Measurements from ENCODE around the gene KRTAP10-12.
A peak's percentile ranks its signal among the peaks of the same experiment; 100 is the strongest.

The KRTAP10-12 gene

DNA sequence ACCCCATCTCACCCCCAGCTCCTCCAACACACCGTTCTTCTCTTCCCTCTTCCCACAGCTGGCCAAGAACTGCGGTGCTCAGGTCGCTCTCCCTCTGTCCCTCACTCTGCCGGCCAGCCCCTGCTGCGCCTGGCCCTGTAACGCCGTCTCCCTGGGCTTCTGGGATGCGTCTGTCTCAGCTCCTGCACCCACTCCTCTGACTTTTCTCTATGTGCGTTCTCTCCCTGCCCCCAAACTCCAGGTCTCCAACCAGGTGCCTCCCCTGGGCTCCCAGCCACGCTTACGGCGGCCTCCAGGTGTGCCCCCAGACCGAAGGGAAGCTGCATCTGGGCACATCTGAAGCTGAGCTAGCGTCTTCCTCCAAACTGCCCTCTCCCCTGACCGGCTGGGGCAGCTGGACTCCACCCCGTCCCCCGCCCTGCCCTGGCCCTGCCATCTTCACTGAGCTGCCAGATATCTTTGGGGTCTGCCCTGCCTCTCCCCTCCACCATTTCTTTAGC, 2.6 kb downstream of the KRTAP10-12 start:
- DNase-seq, result no peak

DNA sequence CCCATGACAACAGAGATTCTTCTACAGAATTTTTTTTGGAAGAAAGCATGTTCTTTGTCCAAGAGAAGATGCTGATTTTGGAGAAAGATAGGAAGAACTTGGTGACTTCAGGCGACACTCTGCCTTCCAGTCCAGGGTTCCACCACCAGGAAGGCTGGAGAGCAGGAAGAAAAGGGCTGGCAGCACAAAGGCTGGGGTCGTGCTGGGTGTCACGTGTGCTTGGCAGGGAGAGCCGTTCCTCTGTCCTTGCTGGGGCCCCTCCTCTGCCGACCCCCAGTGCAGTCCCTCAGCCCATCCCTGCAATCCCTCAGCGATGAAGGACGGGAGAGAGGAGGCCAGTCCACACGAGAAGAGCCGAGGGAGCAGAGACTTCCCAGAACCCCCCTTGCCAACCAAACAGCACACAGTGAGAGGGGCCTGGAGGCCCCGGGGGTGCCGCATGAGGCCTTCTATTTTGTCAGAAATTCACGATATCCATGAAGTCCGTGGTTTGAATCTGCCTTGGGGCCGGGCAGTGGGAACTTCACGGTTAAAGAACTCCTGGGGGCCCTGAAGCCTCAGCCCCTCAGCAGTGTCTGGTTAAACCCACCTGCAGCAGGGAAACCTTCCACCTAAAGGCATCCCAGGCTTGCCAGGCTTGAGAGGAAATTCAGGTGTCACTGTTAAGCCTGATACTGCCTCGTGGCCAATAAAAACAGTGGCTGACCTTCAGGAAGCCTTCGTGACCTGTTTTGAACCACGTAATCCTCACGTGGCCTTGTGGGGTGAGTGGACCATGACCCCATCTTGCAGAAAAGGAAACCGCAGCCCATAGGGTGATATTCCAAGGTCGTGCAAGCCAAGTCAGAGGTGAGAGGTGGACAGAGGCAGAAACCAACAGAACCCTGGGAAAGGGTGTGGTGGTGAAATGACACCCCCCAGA, 3.4 kb downstream of the KRTAP10-12 start:
- DNase-seq, result no peak

DNA sequence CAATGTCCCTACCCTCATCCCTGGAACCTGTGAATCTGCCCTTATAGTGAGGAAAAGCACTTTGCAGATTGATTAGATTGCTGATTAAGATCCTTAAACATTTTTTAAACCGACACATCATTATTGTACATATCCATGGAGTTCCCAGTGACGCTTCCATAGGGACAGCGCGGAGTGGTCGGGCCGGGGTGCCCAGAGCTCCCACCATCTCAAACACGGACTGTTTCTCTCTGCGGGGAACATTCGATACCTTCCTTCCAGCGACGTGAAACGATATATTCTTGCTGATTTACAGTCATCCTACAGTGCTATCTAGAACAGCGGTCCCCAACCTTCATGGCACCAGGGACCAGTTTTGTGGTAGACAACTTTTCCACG, 4.0 kb downstream of the KRTAP10-12 start:
- no peak for DNase-seq

DNA sequence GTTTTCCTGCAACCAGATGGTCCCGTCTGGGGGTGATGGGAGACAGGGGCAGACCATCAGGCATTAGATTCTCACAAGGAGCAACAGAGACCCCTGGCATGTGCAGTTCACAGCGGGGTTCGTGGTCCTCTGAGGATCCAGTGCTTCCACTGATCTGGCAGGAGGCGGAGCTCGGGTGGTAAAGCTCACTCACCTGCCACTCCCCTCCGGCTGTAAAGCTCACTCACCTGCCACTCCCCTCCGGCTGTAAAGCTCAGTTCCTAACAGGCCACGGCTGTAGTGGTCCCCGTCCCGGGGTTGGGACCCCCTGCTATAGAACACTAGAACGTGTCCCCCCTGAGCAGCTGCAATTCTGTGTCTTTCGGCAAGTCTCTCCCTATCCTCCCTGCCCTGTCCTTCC, 4.6 kb downstream of the KRTAP10-12 start:
- DNase-seq, result peak; percentile 39

DNA sequence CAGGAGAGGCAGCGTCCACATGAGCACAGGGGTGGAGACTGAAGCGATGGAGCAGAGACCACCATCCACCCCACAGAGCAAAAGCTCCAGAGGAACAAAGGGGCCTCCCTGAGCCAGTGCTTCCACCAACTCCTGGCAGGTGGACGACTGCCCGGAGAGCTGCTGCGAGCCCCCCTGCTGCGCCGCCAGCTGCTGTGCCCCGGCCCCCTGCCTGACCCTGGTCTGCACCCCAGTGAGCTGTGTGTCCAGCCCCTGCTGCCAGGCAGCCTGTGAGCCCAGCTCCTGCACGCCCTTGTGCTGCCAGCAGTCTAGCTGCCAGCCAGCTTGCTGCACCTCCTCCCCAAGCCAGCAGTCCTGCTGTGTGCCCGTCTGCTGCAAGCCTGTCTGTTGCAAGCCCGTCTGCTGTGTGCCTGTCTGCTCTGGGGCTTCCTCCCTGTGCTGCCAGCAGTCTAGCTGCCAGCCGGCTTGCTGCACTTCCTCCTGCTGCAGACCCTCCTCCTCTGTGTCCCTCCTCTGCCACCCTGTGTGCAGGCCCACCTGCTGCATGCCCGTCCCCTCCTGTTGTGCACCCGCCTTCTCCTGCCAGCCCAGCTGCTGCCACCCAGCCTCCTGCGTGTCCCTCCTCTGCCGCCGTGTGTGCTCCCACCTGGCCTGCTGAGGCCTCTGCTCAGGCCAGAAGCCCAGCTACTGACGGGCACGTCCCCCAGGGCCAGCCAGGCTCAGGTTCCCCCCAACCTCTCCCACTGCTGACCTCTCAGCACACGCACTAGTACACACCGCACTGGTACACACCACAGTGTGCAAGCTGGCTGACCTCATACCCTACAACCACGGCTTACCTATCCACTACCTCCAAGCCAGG, 5.4 kb downstream of the KRTAP10-12 start:
- peak; percentile 82 for DNase-seq

DNA sequence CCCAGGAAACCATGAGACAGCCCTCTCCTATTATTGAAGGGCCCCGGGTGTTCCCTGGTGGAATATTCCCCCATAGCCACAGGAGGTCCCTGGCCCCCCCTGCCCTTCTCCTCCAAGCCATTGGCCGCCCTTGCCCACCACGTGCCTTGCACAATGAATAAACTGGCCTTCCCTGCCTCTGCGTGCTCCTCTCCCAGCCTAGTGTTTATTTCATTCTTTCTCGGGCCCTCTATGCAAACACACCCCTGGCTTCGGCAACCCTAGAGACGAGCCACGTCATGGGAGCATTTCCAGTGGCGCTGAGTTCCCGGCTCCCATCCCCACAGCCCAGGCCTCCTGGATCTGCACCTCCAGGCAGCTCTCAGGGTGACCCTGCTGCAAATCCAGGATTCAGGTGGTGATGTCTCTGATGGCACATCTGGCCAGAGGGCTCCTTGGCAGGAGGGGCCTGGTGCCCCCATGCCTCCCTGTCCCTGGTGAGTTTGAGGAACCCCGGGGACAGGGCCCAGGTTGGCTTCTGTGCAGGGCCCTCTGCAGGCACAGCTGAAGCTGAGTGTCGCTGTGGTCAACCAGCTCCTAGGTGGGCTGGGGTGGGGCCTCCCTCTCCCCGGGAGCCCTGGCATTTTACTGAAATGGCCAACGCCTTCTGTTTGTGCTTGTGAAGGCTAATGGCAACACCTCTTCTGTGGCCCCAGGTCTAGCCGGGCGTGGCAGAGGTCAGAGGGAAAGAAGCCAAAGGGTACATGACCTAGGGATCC, 6.2 kb downstream of the KRTAP10-12 start:
- peak; percentile 96 for DNase-seq

DNA sequence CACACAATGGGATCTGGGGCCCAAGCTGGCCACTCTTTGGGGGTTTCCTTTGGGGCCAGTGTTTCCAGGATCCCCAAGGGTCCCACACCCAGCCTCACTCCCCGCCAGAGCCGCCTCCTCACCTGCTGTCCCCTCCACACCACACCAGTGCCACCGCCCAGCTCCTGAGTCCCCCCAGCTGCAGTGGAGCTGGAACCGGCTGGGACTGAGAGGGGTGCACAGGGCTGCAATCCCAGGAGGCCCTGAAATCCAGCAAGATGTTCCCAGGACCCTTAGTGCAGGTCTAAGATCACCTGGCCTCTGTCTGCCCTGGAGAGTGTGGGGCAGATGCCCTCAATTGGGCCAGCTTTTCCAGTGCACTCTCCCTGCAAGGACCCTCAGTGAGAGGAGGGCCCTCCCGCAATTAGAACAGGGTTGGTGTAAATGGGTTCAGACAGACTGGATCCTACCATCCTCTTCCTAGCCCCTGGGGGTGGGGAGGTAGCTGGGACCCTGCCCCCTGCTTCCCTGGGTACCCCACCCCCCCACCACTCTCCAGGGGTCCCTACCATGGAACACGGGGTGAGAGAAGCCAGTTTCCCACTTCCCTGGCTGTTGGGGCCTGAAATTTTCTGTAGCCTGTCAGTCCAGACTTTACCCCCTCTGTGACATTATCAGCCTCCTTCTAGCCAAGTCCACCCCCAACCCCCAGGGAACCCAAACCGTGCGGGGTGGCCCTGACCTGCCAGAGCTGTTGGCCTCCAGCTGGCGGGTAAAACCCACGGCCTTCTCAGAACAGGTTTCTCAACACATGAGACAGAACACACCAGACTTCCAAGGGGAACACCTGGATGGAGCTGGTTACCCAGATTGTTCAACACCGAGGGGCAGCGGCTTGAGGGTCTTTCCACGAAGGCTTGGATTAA, 7.0 kb downstream of the KRTAP10-12 start:
- DNase-seq, result no peak

DNA sequence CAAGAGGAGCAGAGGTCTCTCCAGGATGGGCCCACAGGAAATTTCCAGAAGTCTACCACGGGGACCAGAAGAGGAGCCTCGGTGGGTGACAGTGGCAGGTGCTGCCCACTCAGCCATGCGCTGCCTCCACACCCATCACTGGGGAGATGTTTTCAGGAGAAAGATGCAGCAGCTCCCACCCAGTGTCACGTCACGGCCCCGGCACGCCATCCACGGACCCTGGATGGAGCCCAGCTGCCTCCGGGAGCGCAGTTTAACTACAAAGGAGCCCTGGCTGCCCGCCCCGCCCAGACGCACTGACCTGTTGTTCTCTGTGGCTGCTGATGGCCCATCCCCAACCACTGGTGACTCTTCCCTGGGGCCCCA, 7.6 kb downstream of the KRTAP10-12 start:
- DNase-seq, result no peak

DNA sequence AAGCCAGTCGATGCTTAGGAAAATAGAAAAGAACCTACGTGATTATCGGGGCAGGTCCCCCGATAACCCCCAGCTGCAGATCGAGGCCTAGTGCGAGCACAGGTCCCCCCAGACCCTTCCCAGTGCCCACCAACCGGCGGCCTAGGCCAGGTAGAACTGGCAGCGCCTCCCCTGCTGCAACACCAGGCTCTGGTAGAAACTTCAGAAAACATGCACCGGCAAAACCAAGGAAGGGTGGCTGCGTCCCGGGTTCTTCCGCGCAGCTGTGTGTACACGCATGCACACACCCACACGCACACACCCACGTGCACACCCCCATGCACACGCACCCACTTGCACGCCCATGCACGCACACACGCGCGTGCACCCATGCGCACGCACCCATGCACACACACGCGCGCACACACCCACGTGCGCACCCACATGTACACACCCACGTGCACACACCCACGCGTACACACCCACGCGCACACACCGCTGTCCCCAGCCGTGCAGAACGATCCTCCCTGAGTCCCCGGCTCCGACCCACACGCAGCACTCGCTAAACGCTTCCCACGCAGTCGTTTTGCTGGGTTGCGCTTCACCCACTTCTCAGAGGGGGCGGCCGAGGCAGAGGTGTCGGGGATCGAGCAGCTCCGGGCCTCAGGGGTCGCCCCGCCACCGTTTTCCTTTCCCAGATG, 9.2 kb downstream of the KRTAP10-12 start:
- DNase-seq, result no peak

DNA sequence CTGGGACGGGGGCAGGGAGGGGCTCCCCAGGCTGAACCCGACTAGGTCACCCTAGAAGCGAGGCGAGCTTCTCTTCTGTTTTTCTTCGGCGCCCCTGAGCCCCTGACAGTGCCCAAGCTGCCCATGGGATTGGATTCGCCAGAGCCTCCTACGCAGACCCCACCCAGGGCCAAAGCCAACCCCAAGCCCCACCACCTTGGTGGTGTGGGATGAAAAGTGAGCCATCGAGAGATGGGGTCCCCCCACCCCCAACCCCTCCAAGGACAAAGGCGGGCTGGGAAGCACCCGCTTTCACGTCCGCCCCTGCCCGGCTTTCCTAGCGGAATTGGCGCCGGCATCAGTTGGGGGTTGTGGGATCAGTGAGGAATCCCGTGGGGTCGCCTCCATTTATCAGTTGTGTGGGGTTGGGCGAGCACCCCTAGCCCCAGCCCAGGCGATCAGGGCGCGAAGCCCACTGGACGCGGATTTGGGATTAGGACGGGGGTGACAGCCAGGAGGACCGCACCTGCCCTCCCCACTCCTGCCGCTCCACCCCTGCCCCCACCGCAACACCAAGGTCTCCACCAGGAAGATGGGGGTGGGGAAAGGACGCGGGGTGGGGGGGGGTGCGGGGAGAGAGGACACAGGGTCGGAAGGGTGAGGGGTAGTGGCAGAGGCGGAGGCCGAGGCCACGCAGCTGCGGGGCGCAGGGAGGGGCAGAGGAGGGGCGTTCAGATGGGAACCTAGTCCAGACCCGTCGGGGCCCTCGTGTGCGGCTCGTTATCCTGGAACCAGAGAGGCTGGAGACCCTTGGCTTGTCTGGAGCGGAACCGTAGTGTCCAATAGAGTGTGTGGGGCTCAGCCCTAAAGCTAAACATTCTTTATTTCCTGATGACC, 10.0 kb downstream of the KRTAP10-12 start:
- DNase-seq, result no peak

DNA sequence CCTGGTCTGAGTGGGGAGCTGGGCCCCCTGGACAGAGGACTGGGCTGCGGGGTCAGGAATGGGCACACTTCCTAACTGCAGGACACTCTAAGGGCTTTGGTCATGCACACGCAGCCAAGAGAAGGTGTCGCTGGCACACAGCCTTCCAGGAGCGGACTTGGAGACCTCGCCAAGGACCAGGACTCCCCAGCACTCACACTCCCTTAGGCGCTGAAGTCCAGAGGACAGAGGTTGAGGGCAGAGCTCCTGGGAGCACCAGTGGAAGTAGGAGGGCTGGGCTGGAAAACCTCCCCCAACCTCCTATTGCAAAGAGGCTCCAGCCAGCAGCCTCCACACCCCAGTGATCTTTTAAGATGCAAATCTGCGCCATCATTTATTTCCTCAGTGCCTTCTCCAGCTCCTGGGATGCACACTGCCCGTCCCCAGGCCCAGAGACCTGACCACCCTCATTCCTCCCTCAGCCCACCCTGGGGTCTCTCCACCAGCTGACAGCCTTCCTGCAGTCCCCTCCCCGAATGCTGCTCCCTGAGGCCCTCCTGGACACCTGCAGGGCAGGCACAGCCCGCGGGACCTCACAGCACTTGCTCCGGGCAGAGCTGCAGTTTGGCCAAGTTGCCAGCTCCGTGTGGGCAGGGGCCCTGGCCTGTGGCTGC, 11.4 kb downstream of the KRTAP10-12 start:
- DNase-seq, result peak; percentile 24

DNA sequence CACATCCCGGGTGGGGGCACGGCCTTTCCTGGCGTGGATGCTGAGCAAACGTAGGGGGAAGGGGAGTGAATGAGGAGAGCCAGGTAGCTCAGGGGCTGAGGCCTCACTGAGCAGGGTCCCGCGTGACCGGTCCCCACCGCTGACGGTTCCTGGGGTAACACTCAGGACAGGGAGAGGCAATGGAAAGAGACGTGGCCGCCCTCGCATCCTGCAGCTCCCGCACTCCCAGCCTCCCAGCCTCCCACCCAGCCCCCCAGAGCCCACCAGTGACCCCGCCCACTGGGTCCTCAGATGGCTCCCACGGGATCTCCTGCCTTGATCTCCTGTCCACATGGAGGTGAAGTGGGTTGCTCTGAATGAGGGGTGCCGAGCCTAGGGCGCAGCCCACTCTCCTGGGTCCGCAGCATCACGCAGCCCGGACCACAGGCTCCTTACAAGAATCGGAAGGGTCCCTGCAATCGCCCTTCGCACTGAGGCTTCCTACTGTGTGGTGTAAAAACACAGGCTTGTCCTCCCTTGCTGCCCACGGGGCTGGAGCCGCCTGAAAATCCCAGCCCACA, 12.0 kb downstream of the KRTAP10-12 start:
- DNase-seq, result no peak

DNA sequence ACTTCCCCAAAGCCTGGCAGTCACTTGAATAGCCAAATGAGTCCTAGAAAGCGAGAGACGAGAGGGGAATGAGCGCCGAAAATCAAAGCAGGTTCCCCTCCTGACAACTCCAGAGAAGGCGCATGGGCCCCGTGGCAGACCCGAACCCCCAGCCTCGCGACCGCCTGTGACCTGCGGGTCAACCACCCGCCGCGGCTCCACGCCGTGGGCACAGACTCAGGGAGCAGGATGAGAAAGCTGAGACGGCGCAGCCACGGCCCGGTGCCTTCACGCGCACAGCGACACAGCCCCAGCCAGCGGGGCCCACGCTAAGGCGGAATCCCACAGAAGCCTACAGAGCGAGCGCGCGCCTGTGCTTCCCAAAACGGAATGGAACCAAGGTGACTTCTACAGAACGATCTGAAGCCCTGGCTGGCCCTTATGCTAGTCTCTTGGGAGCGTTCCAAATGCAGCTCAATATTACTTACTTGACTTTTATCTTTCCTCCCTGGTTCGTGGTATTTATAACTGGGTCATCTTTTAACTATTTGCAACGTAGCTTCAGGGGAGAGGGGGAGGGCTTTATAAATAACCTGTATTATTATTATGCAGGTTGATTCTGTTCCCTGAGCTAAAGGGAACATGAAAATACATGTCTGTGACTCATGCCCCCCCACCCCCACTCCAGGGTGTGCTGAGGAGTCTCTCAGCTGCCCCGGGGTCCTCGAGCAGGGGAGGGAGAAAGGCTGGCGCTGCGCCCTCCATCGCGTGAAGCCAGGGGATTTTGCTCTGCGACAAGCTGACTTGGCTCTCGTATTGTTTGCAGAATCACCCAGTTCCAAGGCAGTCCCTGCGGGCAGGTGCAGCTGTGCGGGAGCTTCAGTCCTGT, 12.7 kb downstream of the KRTAP10-12 start:
- DNase-seq, result peak; percentile 92

DNA sequence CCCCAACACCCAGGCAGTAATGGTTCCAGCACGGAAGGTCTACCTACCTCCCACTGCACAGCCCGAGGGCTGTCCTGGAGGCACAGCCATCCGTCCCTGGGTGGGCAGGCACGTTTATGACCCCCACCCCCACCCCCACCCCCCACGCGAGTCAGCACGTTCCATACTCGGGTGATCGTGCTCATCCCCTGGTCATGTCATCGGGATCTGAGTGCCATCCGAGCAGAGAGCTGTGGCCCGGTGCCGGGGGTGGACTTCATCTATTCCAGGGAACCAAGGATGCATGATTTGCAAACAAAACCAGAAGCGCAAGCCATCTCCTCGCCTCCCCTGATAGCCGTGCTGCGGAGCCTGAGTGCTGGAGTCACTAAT, 13.3 kb downstream of the KRTAP10-12 start:
- DNase-seq, result peak; percentile 66

DNA sequence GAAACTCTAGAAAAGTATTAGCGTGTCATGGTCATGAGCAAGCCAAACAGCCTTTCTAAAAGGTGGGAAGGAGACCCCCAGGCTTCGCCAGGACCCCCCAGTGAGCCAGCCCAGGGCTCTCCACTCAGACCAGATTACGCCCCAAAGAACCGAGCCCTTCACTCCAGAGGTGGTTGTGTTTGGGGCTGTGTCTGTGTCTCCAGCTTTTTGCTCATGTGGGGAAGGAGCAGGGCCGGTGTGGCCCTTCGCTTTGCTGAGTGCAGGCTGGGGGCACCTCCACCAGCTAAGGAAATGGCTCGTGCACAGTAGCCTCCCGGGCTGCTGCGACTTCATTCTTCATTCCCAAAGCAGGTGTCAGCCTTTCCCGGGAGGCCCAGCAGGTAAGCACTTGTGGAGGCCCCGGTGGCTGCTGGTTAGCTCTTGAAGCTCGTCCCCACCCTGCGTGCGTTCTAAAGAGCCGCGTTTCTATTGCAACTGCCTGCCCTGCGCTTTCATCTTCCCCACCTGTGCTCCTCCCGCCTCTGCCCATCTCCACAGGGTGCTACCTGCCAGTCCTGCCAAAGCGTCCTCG, 13.9 kb downstream of the KRTAP10-12 start:
- DNase-seq, result peak; percentile 86

DNA sequence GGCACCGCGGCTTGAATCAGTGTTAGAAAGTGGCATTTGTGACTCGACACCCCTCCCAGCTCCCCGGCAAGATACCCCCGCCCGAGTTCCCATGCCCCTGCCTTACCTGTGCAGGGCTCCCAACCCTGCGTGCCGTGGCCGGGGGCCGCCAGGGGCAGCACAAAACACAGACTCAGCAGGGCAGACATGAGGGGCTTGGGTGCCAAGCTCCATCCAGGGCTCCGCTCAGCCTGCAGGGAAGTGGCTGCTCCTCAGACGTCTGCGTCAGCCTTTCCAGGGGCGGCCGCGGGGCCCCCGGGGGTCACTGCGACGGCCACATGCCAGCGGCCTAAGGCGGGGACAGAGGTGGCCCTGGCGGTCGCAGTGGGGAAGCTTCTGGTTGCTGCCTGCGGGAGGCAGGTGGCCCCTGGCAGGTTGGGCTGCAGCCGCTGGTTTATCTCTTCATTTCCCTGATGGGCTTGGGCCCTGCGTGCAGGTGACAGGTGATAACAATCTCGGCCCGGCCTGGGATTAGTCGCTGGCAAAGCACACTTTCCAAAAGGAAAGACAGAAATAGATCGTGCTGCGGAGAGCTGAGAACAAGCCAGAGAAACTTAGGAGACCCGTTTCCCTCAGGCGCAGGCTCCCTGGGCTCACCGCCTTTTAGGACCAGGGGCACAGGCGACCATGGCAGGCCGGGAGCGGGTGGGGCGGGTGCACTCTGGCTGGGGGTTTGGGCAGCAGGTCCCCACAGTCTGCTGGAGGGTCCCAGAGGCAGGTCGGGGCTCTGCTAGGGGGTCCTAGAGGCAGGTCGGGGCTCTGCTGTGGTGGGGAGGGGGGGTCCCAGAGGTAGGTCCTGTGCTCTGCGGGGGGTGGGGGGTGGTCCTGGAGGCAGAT, 14.6 kb downstream of the KRTAP10-12 start, which contains the start of gene TSPEAR:
TSPEAR (minus strand) TSS at position 246 of the 876 bp plus-strand sequence; CDS start at position 188, 58 bp downstream.
- peak; percentile 85 for DNase-seq
